Measurements from ENCODE around the gene TANGO2.
A peak's percentile ranks its signal among the peaks of the same experiment; 100 is the strongest.

TANGO2 gene

DNA sequence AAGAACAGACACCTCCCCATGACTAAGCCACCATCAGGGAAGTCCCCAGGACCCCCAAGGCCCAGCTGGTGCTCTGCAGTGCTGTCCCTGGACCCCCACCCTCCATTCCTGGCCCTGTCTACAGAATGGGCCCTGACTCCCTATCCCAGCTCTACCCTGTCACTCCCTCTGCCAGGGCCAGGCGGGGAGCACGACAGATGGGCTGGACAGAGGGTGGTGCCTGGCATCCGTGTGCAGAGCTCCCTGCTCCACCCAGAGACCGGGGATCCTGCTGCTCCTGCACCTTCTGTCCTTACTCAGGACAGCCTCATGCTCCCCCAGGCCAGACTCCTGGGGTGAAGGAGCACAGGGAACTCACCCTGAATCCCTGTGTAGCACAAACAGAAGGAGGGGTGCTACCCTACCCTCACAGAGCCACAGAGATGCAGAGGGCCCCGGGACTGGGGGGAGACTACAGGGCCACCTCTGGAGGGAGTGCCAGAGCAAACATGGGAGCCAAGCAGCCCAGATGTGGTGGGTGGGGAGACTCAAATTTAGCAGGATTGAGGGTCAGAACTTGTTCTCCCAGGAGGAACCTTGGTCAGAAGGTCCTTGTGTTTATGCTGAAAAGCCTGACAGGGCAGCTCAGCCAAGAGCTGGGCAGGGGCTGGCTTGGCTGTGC, 6.3 kb upstream of the TANGO2 start:
- DNase-seq: no peak

DNA sequence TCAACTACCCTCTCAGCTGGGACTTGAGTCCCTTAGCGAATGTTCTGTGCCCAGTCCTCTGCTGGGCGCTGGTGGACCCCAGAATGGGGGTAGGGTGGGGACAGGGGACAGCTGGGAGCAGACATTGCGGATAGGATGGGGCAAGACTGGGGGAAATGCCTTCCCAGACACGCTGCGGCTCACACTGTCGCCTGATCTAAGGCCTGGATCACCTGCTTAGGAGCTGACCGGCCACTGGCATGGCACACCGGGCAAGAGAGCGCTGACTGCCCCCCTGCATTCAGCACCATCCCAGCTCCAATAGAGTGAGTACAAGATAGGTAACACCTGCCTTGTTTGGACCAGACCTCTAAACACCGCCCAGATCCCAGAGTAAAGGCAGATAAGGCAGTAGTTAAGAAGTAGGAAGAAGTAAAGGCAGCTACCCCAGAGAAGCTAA, 5.7 kb upstream of the TANGO2 start:
- no peak for DNase-seq

DNA sequence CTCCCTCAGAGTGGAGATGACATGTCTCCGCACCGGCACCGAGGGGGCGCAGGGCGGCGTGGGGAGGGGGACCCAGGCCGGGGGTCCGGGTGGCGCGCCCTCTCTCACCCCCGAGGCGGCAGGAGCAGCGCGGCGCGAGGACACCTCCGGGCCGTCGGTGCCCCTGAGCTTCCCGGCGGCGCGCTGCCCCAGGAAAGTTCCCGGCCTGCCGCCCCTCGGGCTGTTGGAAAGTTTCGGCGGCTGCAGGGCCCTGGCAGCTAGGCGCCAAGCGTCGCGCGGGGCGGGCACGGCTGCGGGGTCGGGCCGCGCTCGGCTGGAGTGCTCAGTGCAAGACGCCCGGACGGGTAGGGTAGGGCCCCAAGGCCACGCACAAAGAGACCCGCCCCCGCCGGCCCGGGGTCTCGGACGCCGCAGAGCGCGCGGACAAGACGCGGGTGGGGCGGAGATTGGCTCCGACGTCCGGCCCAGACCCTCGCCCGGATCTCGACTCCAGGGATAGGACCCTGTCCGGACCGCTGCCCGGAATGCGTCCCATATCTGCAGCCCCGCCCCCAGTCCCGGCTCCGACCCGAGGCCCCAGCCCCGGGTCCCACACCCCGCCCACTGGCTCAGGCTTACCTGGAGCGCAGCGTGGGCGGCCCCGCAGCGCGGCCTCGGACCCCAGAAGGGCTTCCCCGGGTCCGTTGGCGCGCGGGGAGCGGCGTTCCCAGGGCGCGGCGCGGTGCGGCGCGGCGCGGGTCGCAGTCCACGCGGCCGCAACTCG, 4.8 kb upstream of the TANGO2 start:
- no peak for DNase-seq

DNA sequence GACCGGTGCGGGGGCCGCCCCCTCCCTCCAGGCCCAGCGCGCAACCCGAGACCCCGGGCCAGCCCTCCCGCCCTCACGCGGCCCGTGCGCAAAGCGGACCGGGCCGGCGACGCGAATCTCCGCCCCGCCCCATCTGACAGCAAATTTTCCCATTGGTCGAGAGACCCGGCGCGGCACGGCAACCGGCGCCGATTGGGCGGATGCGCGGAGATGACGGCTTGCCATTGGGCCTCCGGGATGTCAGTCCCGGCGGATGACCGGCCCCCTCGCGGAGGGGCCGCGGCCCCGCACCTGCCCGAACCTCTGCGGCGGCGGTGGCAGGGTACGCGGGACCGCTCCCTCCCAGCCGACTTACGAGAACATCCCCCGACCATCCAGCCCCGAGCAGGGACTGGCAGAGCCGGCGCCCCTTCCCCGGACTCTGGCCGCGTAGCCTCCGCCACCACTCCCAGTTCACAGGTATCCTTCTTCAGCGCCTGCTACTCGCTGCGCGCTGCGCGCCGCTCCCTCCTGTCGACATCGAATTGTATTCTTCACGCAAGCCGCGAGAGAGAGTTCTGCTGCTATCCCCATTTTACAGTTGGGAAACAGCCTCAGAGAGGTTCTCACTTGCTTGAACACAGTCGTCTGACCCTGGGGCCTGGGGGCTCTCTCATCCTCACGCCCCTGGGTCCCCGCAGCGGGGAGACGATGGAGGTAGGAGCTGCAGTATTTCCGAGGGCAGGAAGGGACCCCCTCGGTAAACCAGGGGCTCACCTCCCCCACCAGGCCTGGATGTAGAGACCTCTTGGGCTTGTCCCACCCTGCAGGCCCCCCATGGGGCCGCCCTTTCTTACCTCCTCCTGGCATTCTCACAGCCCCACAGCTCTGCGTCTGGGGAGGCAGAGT, 3.9 kb upstream of the TANGO2 start, which contains the start of gene ARVCF:
ARVCF (minus strand) TSS at position 90 of the 888 bp plus-strand sequence. CDS start 26,029 bp downstream, outside the sequence.
- peak; percentile 73 for DNase-seq

DNA sequence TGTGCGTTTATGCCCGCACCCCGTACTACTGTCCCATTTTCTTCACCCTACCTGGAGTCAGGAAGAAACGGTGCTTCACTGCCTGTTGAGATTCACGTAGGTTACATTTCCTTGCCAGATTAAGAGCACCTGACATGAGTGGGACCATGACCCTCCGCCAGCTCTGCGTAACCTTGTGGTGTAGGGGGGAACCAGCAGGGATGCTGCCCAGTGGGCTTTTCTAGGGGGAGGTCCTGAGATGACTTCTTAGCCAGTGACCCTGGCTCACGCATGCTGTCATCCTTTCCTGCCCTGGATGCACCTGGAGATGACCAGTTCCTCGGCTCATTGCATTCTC, 3.3 kb upstream of the TANGO2 start:
- DNase-seq: no peak

DNA sequence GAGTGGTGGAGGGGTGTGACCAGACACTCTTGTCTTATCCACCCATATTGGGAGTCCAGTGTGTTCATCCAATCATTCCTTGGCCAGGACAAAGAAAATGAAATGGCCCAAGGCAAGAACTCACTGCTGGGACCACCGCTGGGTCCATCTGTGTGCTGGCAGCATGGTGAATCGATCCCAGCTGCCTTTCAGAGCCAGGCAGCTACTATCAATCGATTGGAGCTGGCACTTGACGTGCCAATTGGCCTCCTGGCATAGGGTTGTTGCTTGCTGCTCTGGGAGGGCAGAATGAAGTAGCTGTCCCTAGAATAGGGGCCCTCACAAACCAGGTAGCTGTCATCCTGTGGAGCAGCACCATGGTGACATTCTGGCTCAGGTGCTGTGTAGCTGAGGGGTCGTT, 2.9 kb upstream of the TANGO2 start:
- no peak for DNase-seq

DNA sequence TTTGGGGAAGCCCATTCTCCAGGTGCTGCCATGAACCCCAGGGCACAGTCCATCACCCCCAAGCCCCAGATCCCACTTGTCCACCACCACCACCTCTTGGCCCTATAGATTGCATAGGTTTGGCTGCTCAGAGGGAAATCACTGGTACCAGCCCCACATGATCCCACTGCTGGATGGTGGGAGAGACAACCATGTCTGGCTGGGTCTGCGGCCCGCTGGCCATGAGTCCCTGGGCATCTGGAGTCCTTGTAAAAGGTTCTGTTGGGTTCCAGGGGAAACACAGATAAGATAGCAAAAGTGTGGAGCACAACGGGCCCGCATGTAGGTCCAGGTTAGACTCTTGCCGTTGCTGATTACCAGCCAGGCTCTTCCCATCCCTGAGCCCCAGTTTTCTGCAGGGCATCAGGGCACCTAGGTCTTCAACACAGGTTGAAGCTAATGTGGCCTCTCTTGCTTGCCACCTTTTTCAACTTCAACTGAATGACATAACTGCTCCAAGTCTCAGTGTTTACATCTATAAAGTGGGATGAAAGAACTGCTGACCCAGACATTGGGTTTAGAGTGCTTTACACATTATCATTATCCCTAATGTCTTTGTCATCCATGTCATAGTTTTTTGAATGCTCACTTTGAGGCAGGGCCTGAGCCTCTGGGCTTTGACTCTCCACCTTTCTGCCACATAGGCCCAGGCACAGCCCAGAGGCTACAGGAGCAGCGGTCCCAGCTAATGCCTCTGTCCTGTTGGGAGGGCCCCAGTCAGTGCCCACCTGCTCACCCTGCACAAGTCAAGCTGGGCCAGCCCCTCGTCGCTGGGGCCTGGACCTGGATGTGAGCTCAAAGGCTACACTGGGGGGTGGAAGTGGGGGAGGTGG, 1.0 kb upstream of the TANGO2 start:
- DNase-seq: no peak

DNA sequence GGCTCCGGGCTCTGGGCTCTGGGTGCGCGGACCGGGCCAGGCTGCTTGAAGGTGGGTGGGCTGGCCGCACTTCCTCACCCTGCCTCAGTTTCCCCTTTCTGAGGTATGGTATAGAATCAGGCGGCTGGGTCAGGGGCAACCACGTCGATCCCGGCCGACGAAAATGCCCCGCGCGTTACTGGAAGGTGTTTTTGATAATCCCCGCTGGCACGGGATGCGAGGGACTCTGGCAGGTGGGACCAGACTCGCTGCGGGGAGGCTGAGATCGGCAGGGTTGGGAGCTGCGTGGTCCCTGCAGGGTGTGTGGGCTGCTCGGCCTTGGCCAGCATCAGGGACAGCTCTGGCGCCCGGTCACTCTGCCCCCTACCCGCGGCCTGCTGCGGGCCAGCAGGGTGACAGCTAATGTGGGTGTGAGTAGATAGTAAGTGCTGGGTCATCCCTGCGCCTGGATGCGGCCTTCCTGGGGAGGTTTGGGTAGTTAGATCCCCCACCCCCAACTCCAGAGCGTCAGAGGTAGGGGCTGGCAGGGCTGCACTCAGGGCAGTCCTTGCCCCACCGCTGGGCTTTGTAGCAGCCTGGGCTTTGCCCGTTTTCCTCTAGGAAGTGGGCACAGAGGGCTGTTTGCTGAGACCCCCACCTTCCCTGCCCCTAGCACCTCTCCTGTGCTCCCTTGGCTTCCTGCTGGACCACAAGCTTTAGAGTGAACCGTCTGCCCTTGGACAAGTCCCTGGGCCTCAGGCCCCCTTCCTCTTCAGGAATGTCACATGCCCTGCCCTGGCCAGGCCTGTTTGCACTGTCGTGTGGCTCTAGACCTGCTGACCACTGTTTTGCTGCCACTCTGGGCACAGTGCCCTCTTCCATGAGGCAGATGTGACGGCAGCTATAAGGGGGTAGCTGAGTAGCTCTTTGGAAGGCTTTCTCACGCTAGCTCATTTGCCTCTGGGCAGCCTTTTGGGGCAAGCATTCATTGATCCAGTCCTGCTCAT, 579 bp downstream of the TANGO2 start:
- no peak for DNase-seq

DNA sequence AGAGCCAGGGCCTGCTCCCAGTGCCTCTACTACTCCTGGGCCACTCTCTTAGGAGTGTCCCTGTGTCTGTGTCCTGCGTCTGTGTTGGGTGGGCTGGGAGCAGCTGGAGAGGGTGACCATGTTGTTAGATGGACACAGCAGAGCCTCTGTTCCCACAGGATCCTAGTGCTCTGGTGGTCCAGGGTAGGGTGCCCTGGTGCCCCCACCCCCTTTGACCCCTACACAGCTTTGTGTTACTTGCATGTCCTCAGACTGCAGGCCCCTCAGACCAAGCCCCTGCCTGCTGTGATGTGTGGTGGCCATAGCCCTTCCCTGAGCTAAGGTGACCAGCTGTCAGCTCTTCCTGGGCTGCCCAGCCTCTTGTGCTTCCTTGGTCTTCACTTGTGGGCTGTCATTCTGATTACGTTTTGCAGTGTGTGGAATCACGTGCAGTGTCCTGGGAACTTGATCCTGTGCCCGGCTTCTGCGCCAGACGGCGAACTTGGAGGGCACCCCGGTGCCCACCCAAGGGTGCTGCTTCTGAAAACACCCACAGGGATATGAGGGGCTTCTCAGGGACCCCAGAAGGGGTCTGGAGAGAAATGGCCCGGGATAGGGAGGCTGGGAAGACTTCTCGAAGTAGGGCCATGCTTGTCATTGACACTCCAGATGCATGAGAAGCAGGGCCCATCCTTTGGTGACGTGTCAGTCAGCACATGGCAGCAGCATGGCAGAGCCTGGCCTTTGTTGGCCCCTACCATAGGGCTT, 1.5 kb downstream of the TANGO2 start:
- DNase-seq: no peak

DNA sequence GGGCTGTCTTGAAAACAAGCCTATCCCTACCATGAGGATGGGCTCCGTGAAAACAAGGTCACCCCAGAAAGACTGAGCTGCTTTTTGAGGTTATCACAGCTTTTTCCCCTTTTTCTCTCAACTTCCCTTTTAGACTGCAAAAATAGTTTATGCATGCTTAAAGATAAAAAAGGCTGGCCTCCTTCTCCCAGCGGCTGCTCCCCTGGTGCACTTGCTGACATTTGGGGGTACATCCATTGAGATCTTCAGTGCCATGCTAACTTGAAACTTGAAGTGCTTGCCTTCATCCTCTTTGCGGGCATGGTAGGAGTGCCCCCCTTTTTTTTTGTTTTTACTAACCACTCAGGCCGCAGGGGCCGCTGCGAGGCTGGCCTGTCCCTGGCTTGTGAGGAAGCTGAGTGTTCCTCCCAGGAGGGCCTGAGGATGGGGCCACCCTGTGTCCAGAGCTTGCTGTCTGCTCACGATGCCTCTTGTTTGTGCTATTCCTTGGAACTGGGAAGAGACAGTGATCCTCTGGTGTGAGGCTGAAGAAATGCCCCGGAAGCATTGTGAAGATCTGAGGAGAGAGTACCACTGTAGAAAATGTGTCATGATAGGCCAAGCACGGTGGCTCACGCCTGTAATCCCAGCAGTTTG, 2.2 kb downstream of the TANGO2 start:
- DNase-seq: no peak

DNA sequence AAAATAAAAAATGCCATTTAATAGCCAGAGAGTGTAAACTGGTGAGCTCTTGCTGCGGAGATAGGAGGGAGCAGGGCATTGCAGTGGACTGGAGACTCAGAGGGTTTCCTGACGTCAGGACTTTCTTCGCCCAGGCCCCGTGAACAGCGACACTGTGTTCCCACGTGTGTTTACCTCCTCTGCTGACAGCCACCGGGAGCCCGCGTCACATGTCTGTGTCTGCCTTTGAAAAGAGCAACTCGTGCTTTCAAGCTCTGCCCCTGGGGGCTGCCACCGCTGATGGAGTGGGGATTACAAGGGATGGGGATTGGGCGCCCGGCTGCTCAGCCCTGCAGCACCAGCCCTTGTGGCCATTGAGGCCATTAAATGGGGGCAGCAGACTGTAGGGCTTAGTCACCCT, 3.3 kb downstream of the TANGO2 start:
- DNase-seq: no peak

DNA sequence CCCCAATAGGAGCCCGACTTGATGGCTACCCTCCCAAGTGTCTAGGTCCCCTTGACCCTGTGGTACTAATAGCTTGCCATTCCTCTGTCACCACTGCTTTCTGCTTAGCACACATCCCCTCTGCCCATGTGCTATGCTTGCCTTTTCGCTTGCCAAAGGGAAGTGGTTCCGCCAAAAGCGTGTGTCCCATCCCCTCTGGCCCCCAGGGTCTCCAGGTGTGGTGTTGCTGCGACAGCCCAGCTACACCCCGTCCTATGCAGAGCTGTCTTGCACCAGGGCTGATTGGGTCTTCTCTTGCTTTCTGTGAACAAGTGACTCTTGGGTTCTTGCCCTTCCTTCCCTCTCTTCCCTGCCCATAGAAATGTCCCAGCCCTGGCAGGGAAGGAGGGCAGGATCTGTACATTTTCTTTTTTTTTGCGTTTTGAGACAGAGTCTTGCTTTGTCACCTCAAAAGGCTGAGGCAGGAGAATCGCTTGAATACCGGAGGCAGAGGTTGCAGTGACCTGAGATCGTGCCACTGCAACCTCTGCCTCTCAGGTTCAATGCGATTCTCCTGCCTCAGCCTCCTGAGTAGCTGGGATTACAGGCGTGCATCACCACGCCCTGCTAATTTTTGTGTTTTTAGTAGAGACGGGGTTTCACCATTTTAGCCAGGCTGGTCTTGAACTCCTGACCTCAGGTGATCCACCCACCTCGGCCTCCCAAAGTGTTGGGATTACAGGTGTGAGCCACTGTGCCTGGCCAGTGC, 3.9 kb downstream of the TANGO2 start:
- no peak for DNase-seq

DNA sequence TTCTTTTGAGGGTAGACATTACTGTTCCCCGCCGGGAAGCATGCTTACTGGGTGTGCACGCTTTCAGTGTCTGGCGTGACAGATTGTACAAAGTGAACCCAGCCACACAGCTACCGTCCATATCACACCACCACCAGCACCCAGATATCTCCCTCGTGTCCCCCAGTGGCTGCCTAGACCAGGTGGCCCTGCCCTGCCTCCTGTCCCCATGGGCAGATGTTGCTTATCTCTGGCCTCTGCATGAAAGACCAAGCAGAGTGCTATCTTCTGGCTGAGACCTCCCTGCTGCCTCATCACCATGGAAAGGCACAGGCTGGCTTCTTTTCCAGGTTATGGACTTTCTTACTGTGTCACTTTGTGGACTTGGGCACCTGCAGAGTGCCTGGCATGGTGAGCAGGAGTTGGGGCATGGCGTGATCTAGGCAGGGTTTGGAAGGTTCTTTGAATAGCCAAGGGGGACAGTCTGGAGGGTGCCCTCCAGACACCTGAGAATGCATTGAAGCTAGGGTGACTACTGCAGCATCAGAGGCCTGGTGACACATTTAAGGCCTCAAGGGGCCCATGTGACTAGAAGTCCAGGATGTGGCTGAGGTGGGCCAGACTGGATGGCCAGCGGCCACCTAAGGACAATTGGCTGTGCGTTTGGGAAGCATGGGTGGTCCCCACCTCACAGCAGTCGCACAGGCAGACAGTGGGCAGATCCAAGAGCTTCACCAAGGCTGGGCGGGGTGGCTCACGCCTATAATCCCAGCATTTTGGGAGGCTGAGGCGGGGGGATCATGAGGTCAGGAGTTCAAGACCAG, 4.7 kb downstream of the TANGO2 start:
- DNase-seq: no peak

DNA sequence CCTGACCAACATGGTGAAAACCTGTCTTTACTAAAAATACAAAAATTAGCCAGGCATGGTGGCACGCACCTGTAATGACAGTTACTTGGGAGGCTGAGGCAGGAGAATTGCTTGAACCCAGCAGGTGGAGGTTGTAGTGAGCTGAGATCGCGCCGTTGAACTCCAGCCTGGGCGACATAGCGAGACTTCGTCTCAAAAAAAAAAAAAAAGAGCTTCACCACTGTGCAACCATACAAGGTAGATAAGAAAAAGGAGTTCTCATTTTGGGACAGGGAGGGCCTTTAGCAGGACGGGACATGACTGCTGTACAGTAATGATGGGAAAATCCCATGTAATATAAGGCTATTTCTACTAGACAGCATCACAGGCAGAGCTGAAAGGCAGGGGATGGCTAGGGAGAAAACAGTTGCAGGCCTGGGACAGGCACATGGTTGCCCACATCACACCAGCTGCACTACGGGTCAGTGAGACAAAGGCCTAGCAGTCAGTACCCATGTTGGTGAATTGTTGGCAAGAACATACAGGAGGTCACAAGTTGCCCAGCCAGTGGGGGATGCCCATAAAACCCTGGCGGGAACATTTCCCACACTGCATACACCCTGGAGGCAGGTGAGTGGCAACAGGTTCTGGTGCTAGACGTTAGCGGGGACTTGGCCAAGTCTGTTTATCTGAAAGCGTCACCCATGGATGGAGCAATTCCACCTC, 5.4 kb downstream of the TANGO2 start:
- DNase-seq: no peak

DNA sequence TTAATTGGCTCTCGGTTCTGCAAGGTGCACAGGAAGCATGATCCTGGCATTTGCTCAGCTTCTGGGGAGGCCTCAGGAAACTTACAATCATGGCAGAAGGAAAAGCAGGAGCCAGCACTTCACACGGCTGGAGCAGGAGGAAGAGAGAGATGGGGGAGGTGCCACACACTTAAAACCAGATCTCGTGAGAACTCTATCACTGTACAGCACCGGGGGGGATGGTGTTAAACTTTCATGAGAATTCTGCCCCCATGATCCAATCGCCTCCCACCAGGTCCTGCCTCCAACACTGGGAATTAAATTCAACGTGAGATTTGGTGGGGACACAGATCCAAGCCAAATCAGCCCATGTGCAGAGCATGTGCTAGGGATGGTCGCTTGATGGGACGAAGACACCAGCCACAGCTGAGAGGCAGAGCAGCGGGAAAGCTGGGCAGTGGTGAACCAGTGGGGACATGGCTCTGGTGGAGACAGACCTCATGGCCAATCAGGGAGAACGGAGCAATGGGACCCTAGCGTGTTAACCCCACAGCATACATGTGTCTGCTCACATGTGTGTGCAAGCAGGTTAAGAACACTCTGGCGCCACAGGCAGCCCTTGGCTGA, 6.2 kb downstream of the TANGO2 start:
- DNase-seq: no peak

DNA sequence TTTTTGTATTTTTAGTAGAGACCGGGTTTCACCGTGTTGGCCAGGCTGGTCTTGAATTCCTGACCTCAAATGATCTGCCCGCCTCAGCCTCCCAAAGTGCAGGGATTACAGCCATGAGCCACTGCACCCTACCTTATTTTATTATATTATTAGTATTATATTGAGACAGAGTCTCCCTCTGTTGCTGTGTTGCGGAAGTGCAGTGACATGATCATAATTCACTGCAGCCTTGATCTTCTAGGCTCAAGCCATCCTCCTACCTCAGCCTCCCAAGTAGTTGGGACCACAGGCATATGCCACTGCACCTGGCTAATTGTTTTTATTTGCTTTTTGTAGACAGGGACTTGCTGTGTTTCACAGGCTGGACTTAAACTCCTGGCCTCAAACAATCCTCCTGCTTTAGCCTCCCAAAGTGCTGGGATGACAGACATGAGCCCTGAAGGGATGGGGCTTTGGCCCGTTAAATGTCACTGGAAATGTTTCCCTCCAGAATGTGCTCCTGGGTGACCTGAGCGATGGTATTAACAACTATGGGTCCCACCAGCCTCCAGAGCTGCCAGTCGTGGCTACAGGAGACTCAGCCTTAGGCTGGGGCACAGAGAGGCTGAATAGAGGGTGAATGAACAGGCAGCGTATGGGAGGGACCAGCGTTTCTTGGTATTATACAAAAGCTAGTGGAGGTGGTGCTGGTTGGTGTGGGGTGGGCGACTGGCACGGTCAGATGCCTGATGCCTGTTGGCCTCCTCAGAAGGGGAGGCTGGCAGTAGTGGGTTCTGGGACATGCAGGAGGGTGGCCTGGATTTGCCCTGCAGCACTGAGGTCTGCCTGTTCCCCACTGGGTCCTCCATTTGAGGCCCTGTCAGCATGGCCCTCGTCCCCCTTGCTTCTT, 7.3 kb downstream of the TANGO2 start:
- DNase-seq: no peak

Data from amniotic stem cell (primary cell).